Jurkat, Clone E6-1 (cell line): ENCODE data around the gene MTMR8.

ENCODE experiments used
- DNase-seq: peaks from one replicate; pipeline ENCODE4 v3.0.0-alpha.2; 2011; ENCODE audit warnings: low read depth, low spot score
- H3K4me3 ChIP-seq: 2 replicates; pipeline ENCODE4 v1.5.1; 2011; ENCODE audit warnings: mild to moderate bottlenecking, low read length, control low read depth, moderate library complexity

The MTMR8 gene

DNA sequence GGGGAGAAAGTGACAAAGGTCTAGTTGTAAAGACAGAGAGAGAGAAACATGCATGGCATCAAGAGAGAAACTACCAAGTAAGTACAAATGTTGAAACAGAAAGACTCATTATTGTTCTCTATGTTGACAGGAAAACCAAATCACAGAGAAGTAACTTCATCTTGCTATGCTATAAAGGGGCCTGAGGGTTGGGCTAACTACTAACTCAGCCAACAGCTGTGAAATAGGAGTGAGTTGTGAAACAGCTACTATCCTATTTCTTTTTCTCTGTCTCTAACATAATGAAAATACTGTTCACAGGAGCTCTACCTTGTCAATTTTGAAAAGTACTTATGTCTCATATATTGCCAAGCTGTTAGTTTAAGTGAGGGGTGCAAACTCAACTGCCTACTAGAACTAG lies 65.0 kb downstream of the MTMR8 start:
- no peak overlapping the region for H3K4me3 ChIP-seq
- DNase-seq: no peak

DNA sequence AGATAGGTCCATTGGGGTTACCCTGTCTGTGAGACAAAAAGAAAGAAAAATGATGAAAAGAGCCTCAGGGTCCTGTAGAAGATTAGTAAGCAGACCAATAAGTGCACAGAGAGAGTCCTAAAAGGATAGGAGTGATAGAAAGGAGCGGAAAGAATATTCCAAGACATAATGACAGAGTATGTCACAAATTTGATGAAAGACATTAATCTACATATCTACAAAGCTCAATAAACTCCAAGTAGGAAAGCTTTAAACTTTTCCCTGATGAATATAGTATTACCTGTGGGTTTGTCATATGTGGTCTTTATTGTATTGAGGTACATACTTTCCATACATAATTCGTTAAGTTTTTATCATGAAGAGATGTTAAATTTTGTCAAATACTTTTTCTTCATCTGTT lies 73.7 kb downstream of the MTMR8 start:
- H3K4me3 ChIP-seq: no peak overlapping the region
- DNase-seq: no peak

DNA sequence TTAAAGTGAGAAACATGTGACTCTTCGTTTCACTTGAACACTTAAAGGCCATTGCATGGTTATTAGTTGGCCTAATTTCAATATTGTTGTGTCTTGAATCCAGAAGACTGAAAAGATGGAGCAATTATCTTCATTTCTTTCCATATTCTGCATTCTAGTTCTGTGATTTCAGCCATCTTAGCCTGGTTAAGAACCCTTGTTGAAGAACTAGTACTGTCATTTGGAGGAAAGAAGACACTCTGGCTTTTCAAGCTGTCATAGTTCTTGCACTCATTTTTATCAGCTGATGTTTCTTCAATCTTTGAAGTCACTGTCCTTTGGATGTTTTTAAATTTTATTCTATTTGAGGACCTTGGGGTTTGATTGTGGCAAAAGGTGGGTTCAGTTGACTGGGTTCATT lies 81.6 kb downstream of the MTMR8 start:
- no peak overlapping the region for H3K4me3 ChIP-seq
- DNase-seq: no peak

DNA sequence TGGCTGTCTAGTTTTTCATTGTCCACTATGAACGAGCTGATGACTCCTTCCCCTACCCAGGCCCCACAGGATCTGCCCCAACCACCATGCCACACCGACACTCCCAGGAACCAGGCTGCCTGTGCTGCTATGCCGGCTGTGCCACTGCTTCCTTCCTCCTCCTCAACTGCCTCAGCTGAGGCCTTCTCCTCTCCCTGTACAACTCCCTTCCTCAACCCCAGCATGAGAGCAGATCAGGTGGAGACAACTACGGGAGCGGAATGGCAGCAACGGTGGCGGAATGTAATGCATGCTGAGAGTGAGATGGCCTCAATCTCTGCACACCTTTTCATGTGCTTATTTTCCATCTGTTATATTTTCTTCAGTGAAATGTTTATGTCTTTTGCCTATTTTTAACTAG lies 88.5 kb downstream of the MTMR8 start:
- DNase-seq: no peak
- no peak overlapping the region for H3K4me3 ChIP-seq

DNA sequence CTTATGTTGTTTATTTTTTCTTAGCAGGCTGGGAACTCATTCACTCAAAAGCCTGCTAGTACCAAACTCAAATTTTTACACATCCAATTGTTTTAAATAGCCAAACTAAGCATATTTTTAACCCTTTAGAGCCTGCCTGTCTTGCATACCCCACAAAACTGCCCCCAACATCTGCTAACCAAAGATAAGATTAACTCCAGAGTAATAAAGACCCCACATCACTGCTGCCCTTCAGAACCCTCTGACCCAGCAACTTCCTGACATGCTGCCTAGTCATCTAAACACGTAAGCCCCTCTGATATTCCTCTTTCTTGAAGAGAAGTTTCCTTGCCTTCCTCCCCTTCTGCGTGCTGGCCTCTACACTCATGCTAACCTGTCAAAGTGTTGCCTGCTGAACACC lies 104.1 kb downstream of the MTMR8 start:
- H3K4me3 ChIP-seq: no peak overlapping the region
- no peak for DNase-seq

DNA sequence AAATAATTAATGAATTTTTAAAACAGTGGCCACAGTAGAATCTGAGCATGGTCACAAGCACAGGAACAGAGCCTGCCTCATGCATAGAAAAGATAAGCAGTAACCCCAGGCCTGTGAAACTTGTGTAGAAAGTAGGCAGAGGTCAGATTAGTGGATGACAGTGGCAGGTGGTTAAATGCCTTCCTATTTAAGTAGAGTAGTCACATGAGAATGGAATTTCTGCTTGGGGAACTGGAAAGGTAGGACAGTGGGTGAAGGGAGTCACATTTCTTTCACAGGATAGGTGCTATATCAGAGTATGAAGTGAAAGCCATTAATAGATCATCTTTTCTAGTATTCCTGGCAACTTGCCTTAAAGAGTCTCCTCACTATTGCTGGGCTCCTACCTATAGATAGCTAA lies 130.0 kb downstream of the MTMR8 start:
- H3K4me3 ChIP-seq: no peak overlapping the region
- no peak for DNase-seq

DNA sequence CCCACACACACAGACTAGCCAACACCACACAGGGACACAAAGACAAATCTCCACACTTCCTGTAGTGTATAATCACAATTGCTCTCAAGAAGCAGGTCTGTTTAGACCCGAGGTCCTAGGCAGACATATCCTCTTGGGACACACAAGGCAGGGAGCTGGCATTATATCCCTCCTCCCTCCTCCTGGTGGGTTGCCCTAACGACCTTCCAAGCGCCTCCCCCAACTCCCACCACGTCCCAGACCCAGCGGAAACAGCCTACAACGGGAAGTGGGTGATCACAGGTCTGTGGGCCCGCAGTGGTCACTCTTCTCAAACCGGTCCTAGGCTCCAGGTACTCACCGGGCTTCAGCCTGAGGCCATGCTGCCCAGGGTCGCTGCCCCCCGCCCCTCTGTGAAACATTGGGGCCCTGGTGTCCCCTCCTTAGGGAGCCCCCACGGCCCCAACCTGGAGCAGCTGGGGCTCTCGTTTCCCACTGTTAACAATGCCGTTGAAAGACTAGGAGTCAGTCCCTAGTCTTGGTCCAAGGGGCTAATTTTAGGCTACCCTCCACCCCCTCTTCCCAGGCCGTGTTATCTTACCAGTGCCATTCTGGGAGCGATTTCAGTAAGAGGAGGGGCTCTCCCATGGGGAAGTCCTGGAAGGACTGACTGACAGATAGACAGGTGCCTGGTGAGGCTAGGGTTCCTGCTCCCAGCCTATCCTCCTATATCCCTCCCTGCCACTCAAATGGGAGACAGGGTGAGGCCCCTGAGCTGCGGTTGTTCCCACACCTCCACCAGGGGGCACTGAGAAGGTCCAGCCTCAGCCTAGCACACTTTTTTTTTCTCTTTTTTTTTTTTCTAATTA lies 164.9 kb downstream of the MTMR8 start, which contains the start of gene ASB12:
Gene ASB12, minus strand, starts transcription at position 485 of the 848 bp plus-strand sequence. CDS start 4,957 bp downstream, outside the sequence.
- DNase-seq: no peak
- no peak within 1 kb of the TSS for H3K4me3 ChIP-seq

DNA sequence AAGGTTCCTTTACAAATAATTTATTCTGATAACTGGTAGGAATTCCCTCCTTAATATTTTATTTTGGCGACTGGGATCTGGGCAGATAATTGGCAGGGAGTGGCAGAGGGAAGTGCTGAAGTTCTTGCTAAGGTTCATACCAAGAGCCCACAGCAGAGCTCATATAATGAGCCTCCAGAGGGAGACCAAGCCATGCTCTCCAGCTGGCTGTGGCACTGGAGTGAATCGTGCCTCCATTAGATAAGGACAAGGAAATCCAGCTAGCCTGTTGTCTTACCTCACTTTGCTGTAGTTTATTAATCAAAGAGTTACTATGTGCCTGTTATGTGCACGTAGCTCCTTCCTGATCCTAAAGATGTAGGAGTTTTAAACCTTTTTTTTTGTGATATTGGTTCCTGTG lies 166.1 kb downstream of the MTMR8 start:
- DNase-seq: no peak
- H3K4me3 ChIP-seq: no peak overlapping the region
